Keratinocyte (primary cell): ENCODE measurements around the gene AANAT. TPM values are rescaled to one million over a fixed set of nuclear protein-coding genes. Genes with fewer than 3 reads are reported as not detected.

Experiments
- DNase-seq: peaks from one replicate; pipeline ENCODE4 v3.0.0-alpha.2; 2011; ENCODE audit warnings: low read depth, missing footprints, low spot score
- FAIRE-seq: peaks from 2 replicates; lab custom pipeline; 2011; peaks lifted over from hg19 to GRCh38; lab: Jason Lieb, UNC
- H2AFZ ChIP-seq: 2 replicates; pipeline ENCODE4 v1.6.0; 2012; ENCODE audit warnings: low read length, control low read depth, inconsistent platforms; ENCODE audit not compliant: control insufficient read depth
- H3K27ac ChIP-seq: 2 replicates; pipeline ENCODE4 v1.5.1; 2011; ENCODE audit warnings: low read length; ENCODE audit not compliant: control insufficient read depth, insufficient read depth
- H3K27me3 ChIP-seq: 3 replicates; pipeline ENCODE4 v1.6.0; 2011; ENCODE audit warnings: low read length; ENCODE audit not compliant: control insufficient read depth, insufficient read depth; ENCODE audit errors: extremely low read depth
- H3K36me3 ChIP-seq, 2 experiments: 2 replicates in 1 of 2; 3 replicates in 1 of 2; pipeline ENCODE4 v1.5.1; 2011; ENCODE audit warnings: low read length in 2 of 2, mild to moderate bottlenecking in 1 of 2; ENCODE audit not compliant: control insufficient read depth in 2 of 2, insufficient read depth in 2 of 2; ENCODE audit errors: extremely low read depth in 1 of 2
- H3K4me1 ChIP-seq: 3 replicates; pipeline ENCODE4 v1.5.1; 2011; ENCODE audit warnings: low read length; ENCODE audit not compliant: control insufficient read depth, insufficient read depth; ENCODE audit errors: extremely low read depth
- H3K4me2 ChIP-seq: 3 replicates; pipeline ENCODE4 v1.6.0; 2011; ENCODE audit warnings: low read depth, low read length; ENCODE audit not compliant: control insufficient read depth, insufficient read depth; ENCODE audit errors: extremely low read depth
- H3K4me3 ChIP-seq, 3 experiments: fragments of 200-600 bp in 1 of 3; sonication (generic) in 1 of 3; 2 replicates in 2 of 3; 3 replicates in 1 of 3; pipeline ENCODE4 v1.5.1; 2011 to 2016; ENCODE audit warnings: low read length in 3 of 3, mild to moderate bottlenecking in 3 of 3, control low read depth in 2 of 3, inconsistent platforms in 1 of 3, low read depth in 1 of 3, mixed read lengths in 1 of 3, mixed run types in 1 of 3, moderate library complexity in 1 of 3; ENCODE audit not compliant: control insufficient read depth in 2 of 3, insufficient read depth in 2 of 3; ENCODE audit errors: extremely low read depth in 1 of 3
- H3K79me2 ChIP-seq: 2 replicates; pipeline ENCODE4 v1.6.0; 2012; ENCODE audit warnings: low read length; ENCODE audit not compliant: control insufficient read depth, insufficient read depth
- H3K9ac ChIP-seq: 3 replicates; pipeline ENCODE4 v1.6.0; 2011; ENCODE audit warnings: low read length; ENCODE audit not compliant: control insufficient read depth, insufficient read depth; ENCODE audit errors: extremely low read depth
- H3K9me1 ChIP-seq: 3 replicates; pipeline ENCODE4 v1.6.0; 2011; ENCODE audit warnings: low read length; ENCODE audit not compliant: control insufficient read depth, insufficient read depth; ENCODE audit errors: extremely low read depth
- H3K9me3 ChIP-seq: 2 replicates; pipeline ENCODE4 v1.5.1; 2012; ENCODE audit warnings: low read depth, low read length; ENCODE audit not compliant: control insufficient read depth
- H4K20me1 ChIP-seq: 3 replicates; pipeline ENCODE4 v1.6.0; 2011; ENCODE audit warnings: low read length; ENCODE audit not compliant: control insufficient read depth, insufficient read depth; ENCODE audit errors: extremely low read depth
- EZH2 ChIP-seq: IDR thresholded peaks from one replicate; pipeline ENCODE4 v1.6.1; 2012; ENCODE audit warnings: inconsistent platforms, mild to moderate bottlenecking, low read length, moderate library complexity
- dilution Hi-C: fragments of 300-500 bp; cut with MboI; formaldehyde crosslinking; loops from one replicate; pipeline ENCODE4 v1.7.0; 2020; ENCODE audit warnings: low sequenced_read_pairs; ENCODE audit not compliant: extremely low pct_ligation_motif_present
- polyA plus RNA-seq, 5 experiments: library from polyadenylated mRNA; depleted of rRNA in 3 of 5; stranded (reverse) in 3 of 5; stranded (forward) in 1 of 5; unstranded in 1 of 5; fragments of >200 nt; gene quantifications; 1 replicate in 1 of 5; 2 replicates in 3 of 5; 3 replicates in 1 of 5; pipeline versions ENCODE4 v1.2.1 to v1.2.3, GENCODE V29; 2011 to 2012; ENCODE audit warnings: missing spikeins in 2 of 5, low read depth in 1 of 5, low replicate concordance in 1 of 5
- TF ChIP-seq, protein P1 (sequence below), 3 experiments: IDR thresholded peaks in 1 of 3; conservative IDR thresholded peaks in 1 of 3; optimal IDR thresholded peaks in 1 of 3; 2 replicates in 2 of 3; 3 replicates in 1 of 3; pipeline versions ENCODE3 to v1.5.1; 2011; ENCODE audit warnings: low read length in 3 of 3, mild to moderate bottlenecking in 3 of 3, moderate library complexity in 2 of 3, control low read depth in 1 of 3, inconsistent platforms in 1 of 3; ENCODE audit not compliant: insufficient read depth in 2 of 3; ENCODE audit errors: extremely low read depth in 1 of 3

The AANAT gene
- polyA plus RNA-seq, 1 donor (not counting 4 experiments of a cell fraction or from before 2014, with no cell fraction given), result not detected

DNA sequence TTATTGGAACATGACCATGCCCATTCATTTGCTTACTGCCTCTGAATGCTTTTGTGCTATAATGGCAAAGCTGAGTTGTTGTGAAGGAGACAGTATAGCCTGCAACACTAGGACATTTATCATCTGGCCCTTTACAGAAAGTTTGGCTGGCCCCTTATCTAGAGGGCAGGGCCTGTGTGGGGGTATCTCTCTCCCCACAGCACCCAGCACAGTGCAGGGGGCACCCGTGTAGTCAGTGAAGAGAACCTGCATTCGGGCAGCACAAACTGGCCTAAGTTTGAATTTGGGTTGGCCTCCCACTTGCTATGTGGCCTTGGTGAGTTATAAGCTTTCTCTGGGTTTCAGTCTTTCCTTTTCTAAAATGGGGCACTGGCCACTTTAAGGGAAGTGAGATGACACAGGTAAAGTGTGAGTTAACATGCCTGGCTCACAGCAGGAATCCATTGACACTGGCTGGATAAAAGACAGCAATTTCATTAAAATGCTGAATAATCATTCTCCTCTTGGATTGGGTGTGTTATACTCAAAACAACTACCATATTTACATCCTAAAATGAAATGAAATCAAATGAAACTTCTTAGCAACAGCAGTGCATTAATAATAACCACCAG is 26.5 kb upstream of the AANAT start:
- Histone ChIP-seq H3K4me1 (peaks cover 16% of the 10 kb centered on the region), H2AFZ (no peak overlapping the region), H3K4me2 (no peak overlapping the region), H3K9me1 (peaks cover 6% of the 10 kb centered on the region), H3K36me3 (no peaks in the 10 kb centered on the region), H4K20me1 (peaks cover 25% of the 10 kb centered on the region), H3K79me2 (peaks cover 84% of the 10 kb centered on the region), H3K27me3 (no peaks in the 10 kb centered on the region), H3K9me3 (no peaks in the 10 kb centered on the region), H3K27ac (no peak overlapping the region), H3K9ac (no peak overlapping the region), H3K4me3 (no peak overlapping the region)
- DNase-seq (no peak), FAIRE-seq (no peak)
- no peak for TF ChIP-seq EZH2
- TF ChIP-seq, protein P1, sequence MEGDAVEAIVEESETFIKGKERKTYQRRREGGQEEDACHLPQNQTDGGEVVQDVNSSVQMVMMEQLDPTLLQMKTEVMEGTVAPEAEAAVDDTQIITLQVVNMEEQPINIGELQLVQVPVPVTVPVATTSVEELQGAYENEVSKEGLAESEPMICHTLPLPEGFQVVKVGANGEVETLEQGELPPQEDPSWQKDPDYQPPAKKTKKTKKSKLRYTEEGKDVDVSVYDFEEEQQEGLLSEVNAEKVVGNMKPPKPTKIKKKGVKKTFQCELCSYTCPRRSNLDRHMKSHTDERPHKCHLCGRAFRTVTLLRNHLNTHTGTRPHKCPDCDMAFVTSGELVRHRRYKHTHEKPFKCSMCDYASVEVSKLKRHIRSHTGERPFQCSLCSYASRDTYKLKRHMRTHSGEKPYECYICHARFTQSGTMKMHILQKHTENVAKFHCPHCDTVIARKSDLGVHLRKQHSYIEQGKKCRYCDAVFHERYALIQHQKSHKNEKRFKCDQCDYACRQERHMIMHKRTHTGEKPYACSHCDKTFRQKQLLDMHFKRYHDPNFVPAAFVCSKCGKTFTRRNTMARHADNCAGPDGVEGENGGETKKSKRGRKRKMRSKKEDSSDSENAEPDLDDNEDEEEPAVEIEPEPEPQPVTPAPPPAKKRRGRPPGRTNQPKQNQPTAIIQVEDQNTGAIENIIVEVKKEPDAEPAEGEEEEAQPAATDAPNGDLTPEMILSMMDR (optimal IDR thresholded peaks at IDR 0.05 in 1 of 3, IDR thresholded peaks at IDR 0.05 in 1 of 3, conservative IDR thresholded peaks at IDR 0.05 in 1 of 3; ENCODE audit: extremely low read depth in 1 of 3, insufficient read depth in 2 of 3, low read length in 3 of 3), result no peak
- dilution Hi-C loops, result no loop called here

DNA sequence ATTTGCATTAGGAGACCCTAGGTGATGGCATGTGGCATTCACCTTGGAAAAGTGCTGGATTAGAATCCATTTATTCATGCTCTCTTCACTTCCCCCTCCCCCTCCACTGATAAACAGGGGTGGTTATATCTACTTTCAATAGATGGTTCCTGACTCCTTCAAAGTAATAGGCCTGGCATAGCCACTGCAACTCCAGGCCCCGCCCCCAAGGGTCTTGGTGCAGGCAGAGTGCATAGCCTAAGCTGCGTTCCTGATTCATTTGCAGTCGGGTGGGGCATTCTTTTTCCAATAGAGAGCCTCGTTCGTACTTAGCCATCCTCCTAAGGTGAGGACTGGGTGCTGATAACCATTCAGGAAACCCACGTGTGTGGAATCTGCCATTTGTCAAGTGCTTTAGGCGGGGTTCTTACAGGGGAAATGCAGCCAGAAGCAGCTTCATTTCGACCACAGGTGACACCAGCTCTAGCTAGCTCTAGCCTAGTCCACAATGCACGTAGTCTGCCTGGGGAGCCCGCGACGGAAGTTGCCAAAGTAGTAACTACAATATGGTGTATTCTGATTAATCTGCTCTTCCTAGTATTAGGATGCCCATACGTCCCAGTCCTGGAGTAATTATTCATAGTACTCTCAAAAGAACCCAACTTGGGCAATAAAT is 25.6 kb upstream of the AANAT start:
- FAIRE-seq, result no peak
- dilution Hi-C loops, result no loop called here
- no peaks in the 10 kb centered on the region for H3K27me3 ChIP-seq

More for the DNA sequence above, 25.6 kb upstream of the AANAT start:
- no peak for DNase-seq
- Histone ChIP-seq H3K4me1 (peaks cover 26% of the 10 kb centered on the region), H3K9me1 (peaks cover 9% of the 10 kb centered on the region), H3K79me2 (peaks cover 82% of the 10 kb centered on the region), H2AFZ (no peak overlapping the region), H3K4me3 (no peak overlapping the region), H3K27ac (no peak overlapping the region), H3K36me3 (no peaks in the 10 kb centered on the region), H3K9ac (no peak overlapping the region), H3K9me3 (no peaks in the 10 kb centered on the region), H4K20me1 (peaks cover 33% of the 10 kb centered on the region), H3K4me2 (no peak overlapping the region)
- TF ChIP-seq, protein P1 (optimal IDR thresholded peaks at IDR 0.05 in 1 of 3, IDR thresholded peaks at IDR 0.05 in 1 of 3, conservative IDR thresholded peaks at IDR 0.05 in 1 of 3; ENCODE audit: extremely low read depth in 1 of 3, insufficient read depth in 2 of 3, low read length in 3 of 3), result no peak
- no peak for TF ChIP-seq EZH2
